GM18951 (cell line): ENCODE measurements around the gene KRTAP4-6.
"Not testable (repeated sequence)": the region's sequence is repeated elsewhere in the genome, so short reads cannot be mapped to it uniquely, and the experiment has no call there.

ENCODE experiments used
- POLR2A ChIP-seq: IDR thresholded peaks from 4 replicates; pipeline ENCODE4 v1.6.1; 2011; ENCODE audit warnings: mild to moderate bottlenecking; ENCODE audit not compliant: insufficient read length, insufficient read depth; ENCODE audit errors: extremely low read depth
- in situ Hi-C: fragments of 300-500 bp; cut with MboI; formaldehyde crosslinking; loops from one replicate; pipeline ENCODE4 v1.12.0; 2022; ENCODE audit warnings: low sequenced_read_pairs, mixed read lengths, inconsistent platforms; ENCODE audit not compliant: unreplicated experiment

Gene KRTAP4-6

GRCh38 chr17:41163828-41164227 is 23.5 kb upstream of the KRTAP4-6 start:
- in situ Hi-C loops, result no loop called here
- TF ChIP-seq POLR2A, result no peak

DNA sequence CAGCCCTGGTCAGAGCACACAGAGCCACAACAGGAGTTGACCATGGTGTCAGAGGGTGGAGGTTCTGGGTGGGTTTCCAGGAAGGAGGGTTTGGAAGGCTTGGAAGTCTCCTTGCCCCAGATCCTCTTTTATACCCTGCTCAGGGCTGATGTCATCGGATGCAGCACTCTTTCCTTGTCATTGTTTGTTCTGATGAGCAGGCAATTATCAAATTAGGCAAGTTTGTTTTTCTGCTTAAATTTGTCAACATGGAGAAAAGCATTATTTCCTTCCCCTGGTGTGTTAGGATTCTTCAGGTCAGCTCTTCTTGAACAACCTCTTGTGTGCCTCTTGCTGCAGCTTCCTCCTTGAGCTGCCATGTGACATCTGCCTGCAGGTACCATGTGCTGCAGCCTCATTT is 20.3 kb upstream of the KRTAP4-6 start, which contains the start of gene KRTAP4-4:
Gene KRTAP4-4 (minus strand): TSS at position 101 of the 400 bp plus-strand sequence. CDS start 57 bp downstream, at position 44.
- no peak for TF ChIP-seq POLR2A
- in situ Hi-C loops, result no loop called here

- in situ Hi-C loops, result not testable (repeated sequence)
These were observed 19.8 kb upstream of the KRTAP4-6 start for GRCh38 chr17:41160190-41160589.

GRCh38 chr17:41153856-41154255 is 13.5 kb upstream of the KRTAP4-6 start:
- in situ Hi-C loops, result no loop called here
- TF ChIP-seq POLR2A, result no peak

- in situ Hi-C loops, result no loop called here
- no peak for TF ChIP-seq POLR2A
These were observed 11.2 kb upstream of the KRTAP4-6 start for GRCh38 chr17:41151525-41151924.

- TF ChIP-seq POLR2A, result no peak
- in situ Hi-C loops, result no loop called here
These were observed 9.7 kb upstream of the KRTAP4-6 start for GRCh38 chr17:41150026-41150425.

DNA sequence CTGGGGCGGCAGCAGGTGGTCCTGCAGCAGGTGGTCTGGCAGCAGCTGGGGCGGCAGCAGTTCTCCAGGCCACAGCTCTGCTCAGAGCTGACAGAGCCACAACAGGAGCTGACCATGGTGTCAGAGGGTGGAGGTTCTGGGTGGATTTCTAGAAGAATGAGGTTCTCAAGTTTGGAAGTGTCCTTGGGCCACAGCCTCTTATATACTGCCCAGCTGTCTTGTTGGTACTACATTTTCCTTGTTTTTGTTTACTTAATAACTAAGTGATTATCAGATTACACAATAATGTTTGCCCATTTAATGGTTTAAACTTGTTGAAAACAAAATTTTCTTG is 9.3 kb upstream of the KRTAP4-6 start, which contains the start of gene KRTAP4-5:
Gene KRTAP4-5 (minus strand): TSS at position 174 of the 334 bp plus-strand sequence. CDS start 58 bp downstream, at position 116.
- no peak for TF ChIP-seq POLR2A
- in situ Hi-C loops, result no loop called here

DNA sequence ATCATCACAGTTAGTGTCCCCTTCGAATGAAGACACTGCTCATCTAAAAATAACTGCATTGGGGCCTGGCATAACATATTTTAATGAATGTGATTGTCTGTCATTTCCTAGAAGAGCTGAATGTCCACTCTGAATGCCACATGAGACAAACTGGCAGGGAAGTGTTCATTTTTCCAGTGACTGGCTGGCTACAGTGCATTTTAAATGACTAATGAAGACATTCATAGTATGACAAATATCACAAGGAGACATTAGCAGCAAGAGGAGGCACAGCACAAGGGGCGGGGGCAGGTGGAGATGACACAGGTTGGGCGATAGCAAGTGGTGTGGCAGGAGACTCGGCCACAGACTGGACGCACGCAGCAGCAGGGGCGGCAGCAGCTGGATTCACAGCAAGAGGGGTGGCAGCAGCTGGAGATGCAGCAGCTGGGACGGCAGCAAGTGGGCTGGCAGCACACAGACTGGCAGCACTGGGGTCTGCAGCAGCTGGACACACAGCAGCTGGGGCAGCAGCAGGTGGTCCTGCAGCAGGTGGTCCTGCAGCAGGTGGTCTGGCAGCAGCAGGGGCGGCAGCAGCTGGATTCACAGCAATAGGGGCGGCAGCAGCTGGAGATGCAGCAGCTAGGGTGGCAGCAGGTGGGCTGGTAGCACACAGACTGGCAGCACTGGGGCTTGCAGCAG is 8.8 kb upstream of the KRTAP4-6 start:
- in situ Hi-C loops, result not testable (repeated sequence)

DNA sequence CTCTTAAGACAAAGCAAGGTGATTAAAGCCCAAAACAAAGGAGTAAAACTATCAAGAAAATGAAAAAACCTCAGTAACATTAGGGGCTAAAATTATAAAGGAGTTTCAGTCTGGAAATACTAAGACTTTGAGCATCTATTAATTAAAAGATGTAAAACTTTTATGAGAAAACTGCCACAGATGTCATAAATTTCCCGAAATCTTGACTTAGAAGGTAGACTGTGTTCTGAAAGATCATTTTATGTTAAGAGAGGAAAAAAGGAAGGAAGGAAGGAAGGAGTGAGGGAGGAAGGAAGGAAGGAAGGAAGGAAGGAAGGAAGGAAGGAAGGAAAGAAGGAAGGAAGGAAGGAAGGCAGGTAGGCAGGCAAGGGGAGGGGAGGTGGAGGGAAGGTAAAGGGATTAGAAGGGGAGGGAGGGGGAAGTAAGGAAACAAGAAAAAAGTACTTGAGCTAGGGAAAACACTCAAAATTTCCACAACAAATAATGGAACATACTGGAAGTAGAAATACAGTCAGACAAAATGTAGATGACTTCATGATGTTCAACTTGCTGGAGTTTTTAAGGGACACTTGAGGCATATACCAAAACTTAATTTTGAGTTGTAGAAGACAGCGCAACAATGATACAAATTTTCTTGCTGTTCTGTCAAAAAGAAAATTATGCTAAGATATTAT is 7.3 kb upstream of the KRTAP4-6 start:
- TF ChIP-seq POLR2A, result no peak
- in situ Hi-C loops, result no loop called here

DNA sequence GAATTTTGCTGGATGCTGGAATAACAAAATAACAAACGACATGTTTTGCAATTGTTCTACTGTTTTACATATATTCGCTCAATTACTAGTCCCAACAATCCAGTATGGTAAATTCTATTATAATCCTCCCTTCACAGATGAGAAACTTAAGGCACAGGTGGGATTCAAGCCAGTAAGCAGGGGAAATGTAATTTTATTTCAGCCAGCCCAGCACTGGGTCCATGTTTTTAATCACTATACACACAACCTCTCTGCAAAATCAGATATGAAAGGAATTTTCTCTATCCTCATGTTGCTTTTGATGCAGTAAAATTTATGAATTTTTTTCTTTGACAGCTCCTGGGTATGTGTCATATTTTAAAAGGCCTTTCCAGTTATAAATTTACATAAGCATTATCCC is 4.9 kb upstream of the KRTAP4-6 start:
- TF ChIP-seq POLR2A, result no peak
- in situ Hi-C loops, result no loop called here

- in situ Hi-C loops, result no loop called here
- TF ChIP-seq POLR2A, result no peak
These were observed 4.5 kb upstream of the KRTAP4-6 start for GRCh38 chr17:41144846-41145245.

DNA sequence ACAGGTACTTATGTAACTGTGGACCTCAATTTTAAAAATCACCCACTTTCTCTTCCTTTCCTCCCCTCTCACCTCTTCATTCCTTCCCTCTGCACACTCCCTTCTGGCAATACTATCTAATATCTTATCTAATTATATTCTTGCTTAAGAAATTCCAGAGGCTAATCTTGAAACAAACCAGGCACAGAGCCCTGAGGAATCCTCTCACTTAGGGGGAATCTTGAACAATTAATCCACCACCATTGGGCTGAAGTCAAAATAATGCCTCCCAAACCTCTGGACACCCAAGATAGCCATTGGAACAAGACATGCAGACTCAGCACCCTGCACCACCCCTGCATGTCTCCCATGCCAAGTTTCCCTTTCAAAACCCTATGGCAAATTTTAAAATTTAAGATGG is 1.0 kb upstream of the KRTAP4-6 start:
- in situ Hi-C loops, result no loop called here
- no peak for TF ChIP-seq POLR2A

- in situ Hi-C loops, result not testable (repeated sequence)
These were observed 479 bp downstream of the KRTAP4-6 start for GRCh38 chr17:41139865-41140264.

DNA sequence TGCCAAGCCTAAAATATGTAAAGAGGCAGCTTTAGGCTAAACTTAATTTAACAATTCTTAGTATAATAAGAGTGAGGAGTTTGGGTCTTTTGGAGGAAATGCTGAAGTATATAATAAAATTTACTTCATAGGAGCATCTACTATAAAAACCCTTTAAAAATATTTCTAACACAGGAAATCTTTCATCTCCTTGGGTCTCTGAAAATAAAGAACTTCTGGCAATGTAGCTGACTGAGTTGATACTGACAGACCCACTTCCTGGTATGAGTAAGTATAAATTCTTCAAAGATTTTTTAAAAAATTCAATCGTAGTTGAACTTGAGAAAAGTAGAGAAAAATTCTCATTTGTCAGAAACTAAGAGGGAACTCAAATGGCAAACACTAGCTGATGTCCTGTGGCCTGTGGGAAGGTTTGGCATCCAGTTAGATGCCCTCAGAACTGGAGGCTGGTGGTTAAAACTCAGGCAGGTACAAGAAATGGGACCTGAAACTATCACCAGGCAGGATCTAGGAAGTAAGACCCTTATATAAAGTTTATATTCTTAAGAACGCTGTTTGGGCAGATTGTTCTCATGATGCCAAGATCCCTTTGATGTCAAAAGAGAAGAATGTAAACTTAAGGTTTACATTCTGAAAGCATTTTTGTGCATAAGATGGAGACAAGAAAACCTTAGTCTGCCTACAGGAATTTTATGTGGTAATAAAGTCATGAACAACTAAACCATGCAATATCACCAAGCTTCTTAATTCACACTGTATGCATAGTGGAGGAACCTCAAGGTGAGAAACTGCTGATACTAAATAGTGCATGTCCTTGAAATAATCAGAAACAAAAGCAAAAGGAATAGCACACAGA is 6.2 kb downstream of the KRTAP4-6 start:
- in situ Hi-C loops, result no loop called here

More for the DNA sequence above, 6.2 kb downstream of the KRTAP4-6 start:
- no peak for TF ChIP-seq POLR2A
